ENCODE results near the gene PEG3.

The PEG3 gene

GRCh38 chr19:56838909-56839651, 1.4 kb downstream of the PEG3 start:
- DNase-seq, result no peak

- DNase-seq, result no peak
Observed at GRCh38 chr19:56838024-56838908, 2.3 kb downstream of the PEG3 start.

DNA sequence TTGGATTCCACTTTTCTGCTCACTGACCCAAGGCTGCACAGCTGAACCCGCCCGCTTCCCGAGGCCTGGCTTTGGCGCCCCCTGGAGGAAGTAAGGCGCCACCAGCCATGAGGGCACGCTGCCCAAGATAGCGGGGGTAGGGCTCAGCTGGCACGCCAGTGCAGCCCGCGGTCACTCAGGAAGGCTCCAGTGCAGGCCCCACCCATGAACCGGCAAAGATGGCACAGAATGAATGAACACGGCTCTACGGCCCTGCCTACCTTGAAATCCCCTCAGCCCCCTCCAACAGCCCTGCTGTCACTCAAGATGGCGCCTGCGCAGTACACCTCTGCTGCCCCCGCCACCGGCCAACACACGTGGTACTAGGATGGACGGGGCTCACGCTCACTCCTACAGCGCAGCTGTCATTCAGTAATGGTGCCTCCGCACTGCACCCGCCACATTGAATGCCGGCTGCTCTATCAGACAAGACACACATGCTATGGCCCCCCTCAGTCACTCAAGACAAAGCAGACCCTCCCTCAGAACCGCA, 3.0 kb downstream of the PEG3 start:
- no peak for DNase-seq

DNA sequence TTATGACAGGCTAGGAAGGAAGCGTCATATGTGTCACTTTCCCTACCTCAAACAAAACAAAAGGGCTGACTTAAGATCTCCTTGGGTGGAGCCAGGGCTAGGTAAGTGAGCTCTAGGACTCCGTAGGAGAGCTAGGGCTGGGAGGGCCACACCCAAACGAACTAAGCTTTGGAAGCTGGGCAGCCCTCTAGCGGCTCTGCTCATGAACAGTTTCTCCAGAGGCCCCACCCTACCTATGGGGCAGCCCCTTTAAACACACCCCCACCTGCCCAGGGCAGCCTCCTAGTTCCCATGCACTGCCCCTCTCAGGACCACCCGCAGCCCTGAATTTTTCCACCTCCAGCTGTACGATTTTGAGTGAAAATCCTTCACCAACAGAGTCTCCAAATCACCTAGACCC, 3.5 kb downstream of the PEG3 start:
- no peak for DNase-seq

DNA sequence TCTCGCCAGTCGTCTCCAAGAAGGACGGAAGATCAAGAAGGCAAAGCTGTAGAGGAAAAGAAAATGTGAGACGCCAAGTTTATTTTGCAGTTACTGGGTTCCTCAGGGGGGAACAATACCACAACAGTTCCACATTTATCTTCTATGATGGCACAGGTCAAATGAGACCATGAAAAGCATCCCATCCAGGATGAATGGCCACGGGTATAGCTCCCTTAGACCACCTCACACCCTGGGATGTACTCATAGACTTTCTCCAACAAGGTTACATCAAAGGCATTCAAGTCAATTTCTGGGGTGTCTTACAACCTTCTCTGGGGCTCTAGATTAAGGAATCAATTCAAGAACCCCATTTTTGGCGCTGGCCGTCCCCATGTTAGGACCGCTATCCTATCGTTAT, 4.5 kb downstream of the PEG3 start:
- DNase-seq, result no peak

- DNase-seq, result no peak
Observed at GRCh38 chr19:56835401-56835800, 5.1 kb downstream of the PEG3 start.

GRCh38 chr19:56834564-56835375, 5.8 kb downstream of the PEG3 start:
- DNase-seq, result no peak

DNA sequence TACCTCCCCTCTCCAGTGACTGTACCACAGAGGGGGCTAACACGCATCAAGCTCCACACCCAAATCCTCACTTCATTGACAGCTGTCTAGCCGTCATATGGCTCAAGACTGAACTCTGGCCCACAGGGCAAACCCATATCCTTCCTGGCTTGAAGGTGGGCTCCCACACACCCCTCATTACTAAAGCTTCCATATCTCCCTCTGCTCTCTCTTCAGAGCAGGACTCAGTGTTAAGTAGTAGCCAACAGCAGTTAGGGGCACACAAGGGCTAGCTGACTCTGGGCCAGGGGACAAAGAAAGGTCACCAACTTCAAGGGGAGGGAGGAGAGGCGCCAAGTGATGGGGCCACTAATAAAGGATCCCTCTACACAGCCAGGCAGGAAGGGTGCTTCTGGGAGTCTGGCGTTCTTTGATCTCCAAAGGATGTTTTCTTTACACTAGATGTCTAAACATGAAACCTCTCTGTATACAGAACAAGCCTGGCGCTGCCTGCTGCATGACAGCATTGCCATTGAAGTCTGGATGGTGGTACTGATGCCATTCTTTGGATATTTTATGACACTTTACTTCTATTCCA, 8.1 kb downstream of the PEG3 start:
- no peak for DNase-seq

GRCh38 chr19:56831255-56831654, 9.3 kb downstream of the PEG3 start:
- DNase-seq, result no peak

DNA sequence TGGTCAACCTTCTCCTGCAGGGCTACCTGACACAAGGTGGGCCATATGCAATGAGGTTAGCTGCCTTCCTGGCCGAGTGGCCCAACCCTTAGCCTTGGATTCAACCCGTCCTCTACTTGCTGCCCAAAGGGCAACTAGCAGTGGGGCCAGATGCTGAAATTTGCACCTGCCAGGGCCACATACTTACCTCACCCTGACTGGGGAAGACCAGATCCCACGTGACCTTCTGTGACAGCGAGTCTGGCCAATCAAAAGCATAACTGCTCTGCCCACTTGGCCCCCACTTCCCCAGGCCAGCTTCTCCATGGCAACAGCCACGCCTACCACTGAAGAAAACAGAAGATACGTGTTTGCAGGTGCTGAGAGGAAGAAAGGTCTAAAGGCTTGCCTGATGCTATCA, 10.9 kb downstream of the PEG3 start:
- no peak for DNase-seq

DNA sequence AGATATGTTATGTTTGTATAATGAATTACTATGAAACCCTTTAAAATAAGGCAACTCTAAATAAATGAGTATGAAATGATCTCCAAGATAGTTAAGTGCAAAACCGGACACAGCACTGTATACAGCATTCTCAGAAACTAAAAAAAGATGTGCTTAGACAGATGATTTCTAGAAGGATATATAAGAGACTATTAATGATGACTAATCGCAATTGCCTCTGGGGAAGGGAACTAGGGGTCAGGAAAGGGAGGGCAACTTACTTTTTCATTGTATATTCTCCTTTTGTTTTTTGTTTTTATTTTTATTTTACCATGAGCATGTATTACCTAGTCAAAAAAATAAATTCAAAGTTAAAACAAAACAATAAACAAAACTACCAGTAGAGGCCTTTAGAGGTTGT, 12.8 kb downstream of the PEG3 start:
- DNase-seq, result no peak

- DNase-seq, result no peak
Observed at GRCh38 chr19:56823956-56824355, 16.6 kb downstream of the PEG3 start.

- DNase-seq, result no peak
Observed at GRCh38 chr19:56823417-56823816, 17.1 kb downstream of the PEG3 start.

- DNase-seq, result no peak
Observed at GRCh38 chr19:56822755-56823154, 17.8 kb downstream of the PEG3 start.

DNA sequence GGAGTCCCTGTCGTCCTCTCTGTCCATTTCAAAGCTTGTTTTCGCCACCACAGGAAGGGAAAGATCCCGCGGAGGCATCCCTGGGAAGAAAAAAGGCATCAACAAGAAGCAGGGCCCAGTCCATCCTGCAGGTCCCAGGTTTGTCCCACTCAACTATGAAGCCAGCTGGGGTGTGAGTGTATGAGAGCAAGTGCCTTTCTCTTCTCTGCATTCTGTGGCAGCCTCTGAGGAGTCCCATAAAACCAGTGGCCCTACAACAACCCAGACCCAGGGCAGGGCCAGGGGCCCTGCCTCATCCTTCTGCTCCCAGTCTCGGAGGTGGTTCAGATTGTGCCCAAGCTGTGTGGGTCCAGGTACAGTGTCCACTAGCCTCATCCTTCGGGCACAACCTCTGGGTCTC, 18.9 kb downstream of the PEG3 start:
- DNase-seq, result no peak

- no peak for DNase-seq
Observed at GRCh38 chr19:56821209-56821608, 19.3 kb downstream of the PEG3 start.

DNA sequence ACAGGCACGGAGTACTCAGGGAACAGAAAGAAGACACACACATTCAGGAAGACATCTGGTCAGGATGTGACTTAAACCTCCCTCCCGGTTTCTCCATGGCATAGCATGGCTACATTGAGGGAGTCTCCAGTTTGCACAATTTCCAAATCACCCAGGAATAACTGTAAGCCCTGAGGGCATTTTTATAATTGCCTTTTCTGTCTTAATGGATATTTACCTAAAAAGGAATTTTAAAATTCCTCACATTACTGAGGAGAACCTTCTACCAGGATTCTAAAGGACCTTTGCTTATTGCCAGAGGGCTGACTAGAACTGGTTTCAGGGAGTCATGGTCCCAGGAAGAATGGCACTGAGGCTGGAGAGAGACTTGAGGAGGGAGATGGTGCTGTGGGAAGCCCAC, 21.4 kb downstream of the PEG3 start:
- DNase-seq, result no peak

GRCh38 chr19:56814656-56815055, 25.9 kb downstream of the PEG3 start:
- DNase-seq, result no peak

DNA sequence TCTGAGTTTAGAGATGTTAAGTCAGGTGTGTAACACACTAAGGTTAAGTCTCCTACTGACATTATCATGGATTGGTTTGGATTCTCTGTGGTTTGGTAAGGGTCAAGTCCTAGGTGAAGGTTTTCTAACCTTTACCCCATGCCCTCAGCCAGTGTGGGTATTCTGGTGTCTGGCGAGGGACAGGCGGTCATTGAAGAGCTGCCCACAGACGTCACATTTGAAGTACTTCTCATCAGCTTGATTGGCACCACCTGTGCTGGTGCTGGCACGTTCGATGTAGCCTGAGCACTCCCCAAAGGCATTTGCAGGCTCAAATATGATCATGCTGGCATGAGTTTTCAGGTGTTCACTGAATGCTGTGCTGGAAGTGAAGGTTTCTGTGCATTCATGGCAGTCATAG, 27.0 kb downstream of the PEG3 start:
- DNase-seq, result no peak

DNA sequence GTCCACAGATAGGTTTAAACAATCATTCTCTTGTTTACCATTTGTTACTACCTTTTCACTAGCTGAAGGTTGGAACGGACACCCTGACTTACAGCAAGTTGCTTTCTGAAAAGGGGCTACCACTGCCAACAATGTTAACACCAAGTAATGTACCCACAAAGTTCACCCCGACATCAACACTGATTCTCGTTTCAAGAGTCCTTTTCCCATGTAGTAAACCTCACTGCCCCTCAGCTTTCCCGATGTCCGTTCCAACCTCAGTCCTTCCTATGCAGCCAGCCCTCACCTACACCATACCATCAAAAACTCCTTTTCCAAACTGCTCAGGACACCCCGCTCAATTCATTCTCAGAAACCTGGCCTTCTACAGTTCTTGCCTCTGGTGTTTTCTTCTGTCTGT, 29.0 kb downstream of the PEG3 start:
- no peak for DNase-seq

DNA sequence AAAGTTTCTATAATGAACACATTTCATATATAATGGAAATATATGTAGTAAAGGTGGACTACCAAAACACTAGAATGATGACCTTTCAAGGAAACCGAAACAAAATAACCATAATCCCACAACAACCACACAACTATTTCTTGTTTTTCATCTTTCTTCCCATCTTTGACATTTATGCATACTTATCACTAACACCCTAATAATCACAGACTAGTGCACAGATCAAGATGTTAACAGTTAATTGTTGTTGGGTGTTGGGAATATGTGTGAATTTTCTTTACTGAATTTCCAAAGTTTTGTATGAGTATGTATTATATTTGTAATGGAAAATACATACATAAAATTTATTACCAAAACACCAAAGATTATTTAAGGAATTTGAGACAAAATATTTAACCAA, 30.3 kb downstream of the PEG3 start:
- DNase-seq, result no peak

DNA sequence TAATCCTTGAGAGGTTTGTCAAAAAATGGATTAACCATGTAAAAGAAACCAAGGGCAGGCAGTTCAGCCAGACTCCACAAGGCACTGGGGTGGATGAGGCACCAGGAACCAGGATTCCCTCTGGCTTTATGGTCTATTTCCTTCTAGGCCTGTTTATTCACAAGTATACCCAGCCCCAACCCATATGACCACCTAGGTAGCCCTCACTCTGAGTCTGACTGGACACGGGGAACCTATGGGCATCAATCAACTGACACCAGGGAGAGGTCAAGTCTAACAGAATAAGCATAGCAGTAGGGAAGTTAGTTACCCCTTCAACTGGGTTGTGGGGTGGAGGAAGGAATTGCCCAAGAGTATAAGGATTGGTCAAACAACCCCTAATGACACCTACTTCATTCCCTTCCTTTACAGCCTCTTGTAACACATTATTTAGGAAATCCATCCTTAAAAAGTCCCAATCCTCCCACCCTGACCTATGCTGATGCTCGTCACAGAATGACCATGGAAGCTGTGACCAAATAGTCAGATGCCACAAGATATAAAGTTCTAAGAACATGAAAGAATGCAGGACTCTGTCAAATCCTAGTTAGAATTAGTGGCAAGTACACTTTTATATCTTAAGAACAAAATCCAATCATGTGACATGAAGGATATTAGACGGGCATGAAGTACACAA, 31.7 kb downstream of the PEG3 start:
- DNase-seq, result no peak
